Endometrium (tissue), 2 donors: ENCODE data around the gene NKX1-1.

Source experiments
- FAIRE-seq: peaks from 2 replicates; lab custom pipeline; 2012; peaks lifted over from hg19 to GRCh38; lab: Jason Lieb, UNC
- donor health status: control.
- donor health status: control.

NKX1-1 gene

GRCh38 chr4:1416948-1417260, 10.7 kb upstream of the NKX1-1 start:
- no peak for FAIRE-seq

GRCh38 chr4:1416051-1416947, 10.1 kb upstream of the NKX1-1 start:
- no peak for FAIRE-seq

GRCh38 chr4:1415681-1415981, 9.4 kb upstream of the NKX1-1 start:
- no peak for FAIRE-seq

- no peak for FAIRE-seq
Observed at GRCh38 chr4:1414831-1415680, 8.8 kb upstream of the NKX1-1 start.

- no peak for FAIRE-seq
Observed at GRCh38 chr4:1413687-1414479, 7.6 kb upstream of the NKX1-1 start.

- no peak for FAIRE-seq
Observed at GRCh38 chr4:1413204-1413663, 7.0 kb upstream of the NKX1-1 start.

GRCh38 chr4:1412376-1413203, 6.3 kb upstream of the NKX1-1 start:
- no peak for FAIRE-seq

GRCh38 chr4:1411436-1412375, 5.5 kb upstream of the NKX1-1 start:
- FAIRE-seq = no peak

- FAIRE-seq = no peak
Observed at GRCh38 chr4:1410491-1411325, 4.5 kb upstream of the NKX1-1 start.

- FAIRE-seq = no peak
Observed at GRCh38 chr4:1409491-1410425, 3.5 kb upstream of the NKX1-1 start.

- FAIRE-seq = no peak
Observed at GRCh38 chr4:1409079-1409478, 2.8 kb upstream of the NKX1-1 start.

- FAIRE-seq = no peak
Observed at GRCh38 chr4:1408418-1408817, 2.2 kb upstream of the NKX1-1 start.

- FAIRE-seq = no peak
Observed at GRCh38 chr4:1407657-1408333, 1.6 kb upstream of the NKX1-1 start.

GRCh38 chr4:1406981-1407656, 877 bp upstream of the NKX1-1 start:
- FAIRE-seq = no peak

- no peak for FAIRE-seq
Observed at GRCh38 chr4:1405636-1406393, 427 bp downstream of the NKX1-1 start.

- FAIRE-seq = no peak
Observed at GRCh38 chr4:1405254-1405635, 997 bp downstream of the NKX1-1 start.
